Stimulated activated CD4-positive, alpha-beta T cell treated with anti-CD3 and anti-CD28 coated beads, Interleukin-4, amount 100 ng/mL, for 24 hours (primary cell): ENCODE data around the gene CDH23.
"Not testable (repeated sequence)": the region's sequence is repeated elsewhere in the genome, so short reads cannot be mapped to it uniquely, and the experiment has no call there.

Source experiments
- DNase-seq: peaks from one replicate; pipeline ENCODE4 v3.0.0-alpha.2; 2020

Gene CDH23

DNA sequence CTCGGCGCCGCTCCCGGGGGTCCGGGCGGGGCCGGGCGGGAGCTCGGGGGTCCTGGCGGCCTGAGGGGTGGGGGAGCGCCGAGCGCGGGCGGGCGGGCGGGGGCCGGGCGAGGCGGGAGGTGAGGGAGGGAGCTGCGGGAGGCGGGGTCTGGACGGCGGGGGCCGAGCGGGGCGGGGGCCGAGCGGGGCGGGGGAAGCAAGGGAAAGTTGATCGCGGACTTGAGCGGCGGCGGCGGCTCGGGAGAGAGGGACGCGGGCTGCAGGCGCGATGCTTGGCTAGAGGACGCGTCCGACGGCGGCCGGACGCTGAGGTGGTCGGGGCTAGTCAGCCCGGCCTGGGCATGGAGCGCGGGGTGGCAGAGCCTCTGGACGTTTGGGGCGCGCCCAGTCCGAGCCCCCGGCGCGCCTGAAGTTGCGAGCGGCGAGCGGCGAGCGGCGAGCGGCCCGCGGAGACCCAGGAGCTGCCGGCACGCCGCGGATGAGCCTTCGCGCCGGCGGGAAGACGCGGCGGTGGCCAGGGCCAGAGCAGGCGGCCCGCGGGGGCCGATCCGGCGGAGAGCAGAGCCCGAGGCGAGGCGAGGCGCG, at the start of gene CDH23:
Gene CDH23 (plus strand): TSS at position 210 of the 585 bp plus-strand sequence. CDS start 42,912 bp downstream, outside the sequence.
- no peak for DNase-seq

DNA sequence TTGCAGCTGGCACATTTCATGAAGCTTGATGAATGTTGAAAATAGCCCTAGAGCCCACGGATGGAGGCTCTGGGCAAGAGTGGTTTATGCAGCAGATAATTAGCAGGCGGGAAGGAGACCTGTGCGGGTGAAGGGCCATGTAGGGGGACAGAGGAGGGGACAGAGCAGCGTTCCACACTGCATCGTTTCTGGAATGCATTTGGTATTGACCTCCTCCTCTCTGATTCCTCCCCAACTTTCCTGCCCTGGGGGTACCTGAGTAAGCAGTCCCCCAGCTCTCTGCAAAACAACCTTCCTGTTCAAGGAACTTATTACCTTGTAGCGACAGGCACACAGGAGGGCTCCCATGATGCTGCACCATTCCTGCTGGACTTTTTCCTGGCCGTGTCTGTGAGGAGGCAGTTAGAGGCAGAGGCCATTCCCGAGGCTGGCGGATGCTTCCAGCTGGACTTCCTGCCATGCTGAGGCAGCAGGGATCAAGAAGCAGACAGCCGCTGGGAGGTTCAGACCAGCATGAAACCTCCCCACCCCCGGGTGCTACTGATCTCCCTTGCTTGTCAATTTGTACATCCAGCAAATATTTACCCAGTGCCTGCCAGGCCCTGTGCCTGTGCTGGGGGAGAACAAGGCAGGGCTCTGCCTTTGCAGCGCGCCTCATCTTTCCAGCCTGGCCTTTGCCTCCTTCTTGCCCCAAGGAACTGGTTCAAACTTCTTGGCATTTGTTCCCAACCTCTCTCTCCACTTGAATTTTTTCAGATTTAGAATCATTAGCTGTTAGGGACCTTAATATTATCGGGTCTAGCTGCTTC, 48.9 kb upstream of the CDH23 start:
- DNase-seq: no peak

- DNase-seq: no peak
These were observed 47.9 kb upstream of the CDH23 start for GRCh38 chr10:71348850-71349249.

- DNase-seq: no peak
These were observed 47.3 kb upstream of the CDH23 start for GRCh38 chr10:71349406-71349805.

- no peak for DNase-seq
These were observed 45.6 kb upstream of the CDH23 start for GRCh38 chr10:71351087-71351486.

DNA sequence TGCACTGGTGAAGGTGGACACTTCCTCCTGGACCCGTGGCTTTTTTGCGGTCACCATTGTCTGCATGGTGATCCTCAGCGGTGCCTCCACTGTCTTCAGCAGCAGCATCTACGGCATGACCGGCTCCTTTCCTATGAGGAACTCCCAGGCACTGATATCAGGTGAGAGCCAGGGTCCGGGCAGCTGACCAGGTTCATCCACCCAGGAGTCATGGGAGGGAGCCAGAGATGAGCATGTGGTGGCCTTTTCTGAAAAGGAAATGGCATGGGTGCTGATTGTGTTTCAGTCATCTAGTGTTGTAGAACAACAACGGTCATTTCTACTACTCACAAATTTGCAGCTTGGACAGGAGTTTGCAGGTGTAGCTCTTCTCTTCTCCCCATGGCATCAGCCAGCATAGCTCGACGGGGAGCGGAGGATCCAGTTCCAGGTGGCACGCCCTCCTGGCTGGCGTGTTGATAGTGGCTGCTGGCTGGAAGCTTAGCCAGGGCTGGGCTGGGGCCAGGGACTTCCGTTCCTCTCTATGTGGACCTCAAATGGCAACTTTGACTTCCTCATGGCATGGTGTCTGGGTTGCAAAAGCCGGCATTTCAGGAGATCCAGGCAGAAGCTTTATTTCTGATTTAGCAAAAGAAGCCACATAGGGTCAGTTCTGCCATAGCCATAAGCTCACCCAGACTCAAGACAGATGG, 44.9 kb upstream of the CDH23 start:
- DNase-seq: no peak

DNA sequence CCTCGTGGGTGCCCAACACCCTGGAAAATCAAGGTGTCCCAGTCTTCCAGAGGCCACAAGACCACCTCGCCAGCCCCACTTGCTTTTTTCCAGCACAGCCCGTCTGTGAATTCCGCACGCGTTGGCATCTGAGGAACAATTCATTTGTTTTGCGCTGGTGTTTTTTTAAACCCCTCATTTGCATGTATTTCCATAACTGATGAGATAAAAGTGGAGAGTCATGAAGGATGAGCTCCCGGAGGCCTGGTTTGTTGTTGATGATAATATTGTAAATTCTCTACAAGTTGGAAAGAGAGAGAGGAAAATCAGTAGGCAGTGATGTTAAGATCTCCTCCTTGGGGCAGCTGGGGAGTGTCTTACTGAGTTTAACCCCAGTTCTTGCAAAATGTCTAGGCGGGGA, 43.1 kb upstream of the CDH23 start:
- DNase-seq: no peak

DNA sequence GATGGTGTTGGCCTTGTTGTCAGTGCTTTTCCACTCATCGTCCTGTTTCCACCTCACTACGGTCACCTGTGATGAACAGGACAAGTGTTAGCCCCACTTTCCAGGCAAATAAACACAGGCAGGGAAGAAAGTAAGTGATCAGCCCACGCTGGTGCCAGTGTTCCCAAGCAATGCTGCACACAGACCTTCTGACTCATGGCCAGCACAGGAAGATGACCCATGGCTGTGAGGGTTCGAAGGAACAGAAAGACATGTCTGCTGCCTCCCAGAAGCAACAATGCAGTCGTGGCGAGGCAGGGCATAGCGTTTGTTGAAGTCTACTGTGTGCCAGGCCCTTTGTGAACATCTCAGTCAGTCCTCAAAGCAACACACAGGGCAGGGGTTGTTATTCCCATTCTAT, 41.9 kb upstream of the CDH23 start:
- DNase-seq: no peak

- DNase-seq: no peak
These were observed 40.8 kb upstream of the CDH23 start for GRCh38 chr10:71355886-71356285.

DNA sequence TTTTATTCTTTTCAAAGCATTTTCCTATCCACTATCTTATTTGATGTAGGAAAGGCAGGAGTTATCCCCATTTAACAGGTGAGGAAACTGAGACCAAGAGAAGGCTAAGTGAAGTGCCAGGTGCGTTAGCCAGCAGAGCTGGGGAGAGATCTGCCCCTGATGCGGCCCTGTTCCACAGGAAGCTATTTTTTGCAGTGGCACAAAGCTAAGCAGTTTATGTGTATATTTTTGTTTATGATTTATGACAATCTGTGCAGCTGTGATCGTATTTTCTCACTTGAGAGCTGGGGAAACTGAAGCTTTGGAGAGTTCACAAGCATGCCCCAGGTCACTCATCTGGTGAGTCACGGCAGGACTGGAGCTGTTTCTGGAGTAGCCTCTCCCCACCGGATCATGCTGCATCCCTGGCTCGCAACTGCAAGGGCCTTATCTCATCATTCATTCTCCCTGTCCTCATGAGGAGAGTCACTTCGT, 38.9 kb upstream of the CDH23 start:
- DNase-seq: no peak

- no peak for DNase-seq
These were observed 38.4 kb upstream of the CDH23 start for GRCh38 chr10:71358277-71358676.

DNA sequence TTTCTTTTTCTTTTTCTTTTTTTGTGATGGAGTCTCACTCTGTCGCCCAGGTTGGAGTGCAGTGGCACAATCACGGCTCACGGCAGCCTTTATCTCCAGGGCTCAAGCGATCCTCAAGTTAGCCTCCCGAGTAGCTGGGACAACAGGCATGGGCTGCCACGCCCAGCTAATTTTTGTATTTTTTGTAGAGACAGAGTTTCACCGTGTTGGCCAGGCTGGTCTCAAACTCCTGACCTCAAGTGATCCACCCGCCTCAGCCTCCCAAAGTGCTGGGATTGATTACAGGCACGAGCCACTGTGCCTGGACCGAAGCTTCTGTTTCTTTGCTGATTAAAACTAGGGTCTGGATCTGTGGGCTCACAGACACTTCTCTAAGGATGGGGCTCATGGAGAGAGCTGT, 37.8 kb upstream of the CDH23 start:
- not testable (repeated sequence) for DNase-seq

- DNase-seq: no peak
These were observed 37.2 kb upstream of the CDH23 start for GRCh38 chr10:71359364-71360046.

DNA sequence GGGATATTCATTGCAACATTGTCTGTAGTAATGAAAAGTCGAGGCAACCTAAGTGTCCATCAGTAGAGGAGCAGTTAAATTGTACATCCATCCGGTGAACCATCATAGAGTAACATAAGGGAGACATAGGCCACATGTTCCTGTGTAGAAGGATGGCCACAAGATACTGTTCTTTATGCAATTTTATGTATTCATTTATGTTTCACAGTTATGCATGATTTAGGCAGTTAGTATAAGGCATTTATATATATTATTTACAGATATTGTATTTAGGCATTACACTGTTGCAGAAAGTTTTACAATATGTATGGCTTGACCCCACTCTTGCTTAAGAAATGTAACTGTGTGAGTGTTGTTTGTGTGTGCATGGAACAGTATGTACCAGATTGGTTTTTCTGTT, 36.0 kb upstream of the CDH23 start:
- DNase-seq: no peak

GRCh38 chr10:71361581-71361980, 35.1 kb upstream of the CDH23 start:
- no peak for DNase-seq

- DNase-seq: no peak
These were observed 34.6 kb upstream of the CDH23 start for GRCh38 chr10:71362141-71362540.

DNA sequence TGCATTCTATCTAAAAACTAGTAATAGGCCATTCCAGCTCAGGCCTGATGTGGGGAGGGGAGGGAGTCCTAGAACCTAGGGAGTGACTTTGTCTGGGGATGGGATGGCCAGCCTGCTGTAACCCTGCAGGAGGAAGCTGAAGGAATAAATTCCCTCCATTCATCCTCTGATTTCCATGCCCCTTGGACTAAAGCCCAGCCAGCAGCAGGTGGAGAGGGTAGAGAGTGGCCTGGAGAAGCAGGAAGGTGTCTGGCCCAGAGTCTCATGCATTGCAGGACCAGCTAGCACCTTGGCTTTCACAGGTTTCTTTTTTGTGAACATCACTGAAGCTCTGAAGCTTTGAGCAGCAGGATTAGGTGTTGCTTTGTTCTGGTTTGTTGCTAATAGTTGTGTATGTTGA, 32.8 kb upstream of the CDH23 start:
- no peak for DNase-seq

- DNase-seq: no peak
These were observed 31.4 kb upstream of the CDH23 start for GRCh38 chr10:71365366-71365765.

DNA sequence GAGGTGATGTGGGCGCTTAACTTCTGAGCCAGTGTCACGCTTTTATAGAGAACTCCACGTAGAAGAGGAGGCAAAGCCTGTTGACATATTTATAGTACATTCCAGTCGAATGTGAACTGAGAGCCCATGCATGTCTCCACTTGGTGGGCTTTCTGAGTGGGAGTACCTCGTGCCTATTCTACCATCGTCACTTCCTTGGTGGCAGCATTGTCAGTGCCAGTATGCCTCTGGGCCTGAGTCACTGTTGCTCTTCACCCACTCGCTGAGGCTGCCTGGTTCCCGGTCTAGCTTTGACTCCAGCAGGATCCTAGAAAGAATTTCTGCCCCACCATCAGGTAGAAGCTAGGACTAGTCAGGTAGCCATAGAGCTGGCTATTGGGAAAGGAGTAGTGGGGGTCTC, 30.0 kb upstream of the CDH23 start:
- no peak for DNase-seq

DNA sequence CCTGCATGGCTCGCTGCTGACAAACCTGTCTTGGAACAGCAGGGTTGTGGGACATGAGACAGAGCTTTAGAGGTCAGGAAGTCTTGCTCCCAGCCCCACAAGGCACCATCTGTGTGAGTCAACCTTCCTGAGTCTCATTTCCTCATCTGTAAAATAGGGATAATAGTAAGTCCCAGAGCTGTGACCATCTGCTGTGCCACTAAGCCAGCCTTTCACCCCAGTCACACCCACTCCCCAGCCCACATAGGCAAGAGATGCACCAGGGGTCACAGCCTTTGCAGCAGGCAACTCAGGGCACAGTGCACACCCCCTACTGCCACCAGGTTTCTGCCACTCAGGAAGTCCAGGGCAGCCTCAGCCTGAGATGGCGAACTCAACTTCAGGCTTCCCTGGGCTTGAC, 29.4 kb upstream of the CDH23 start:
- no peak for DNase-seq

DNA sequence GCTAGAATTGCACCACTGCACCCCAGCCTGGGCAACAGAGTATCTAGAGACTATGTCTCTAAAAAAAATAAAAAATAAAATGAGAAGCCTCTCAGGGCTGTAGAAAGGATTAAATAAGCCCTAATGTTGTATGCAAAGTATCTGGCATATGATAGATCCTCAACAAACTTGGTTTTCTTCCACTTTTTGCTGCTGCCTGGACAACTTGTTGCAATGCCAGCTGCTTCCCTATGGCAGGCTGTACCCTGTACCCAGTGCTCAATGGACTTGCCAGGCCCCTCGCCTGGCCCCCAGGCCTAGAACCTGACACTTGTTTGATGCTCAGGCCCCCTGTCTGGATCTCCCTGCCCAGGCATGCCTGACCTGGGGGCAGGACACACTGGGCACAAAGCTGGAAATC, 28.5 kb upstream of the CDH23 start:
- DNase-seq: no peak

- DNase-seq: no peak
These were observed 28.1 kb upstream of the CDH23 start for GRCh38 chr10:71368643-71369042.

GRCh38 chr10:71369602-71370001, 27.1 kb upstream of the CDH23 start:
- DNase-seq: no peak
